ENCODE data around the gene HARS2.
"Not testable (repeated sequence)": the region's sequence is repeated elsewhere in the genome, so short reads cannot be mapped to it uniquely, and the experiment has no call there.

Gene HARS2

GRCh38 chr5:140690941-140691924 is at the start of gene HARS2, which contains the start of gene HARS1:
Gene HARS2, plus strand, starts transcription at chr5:140691455. Its CDS starts 194 bp downstream, at chr5:140691649.
Gene HARS1, minus strand, starts transcription at chr5:140691370. Its CDS starts 66 bp downstream, at chr5:140691304.
- Histone ChIP-seq H3K36me3 (replicated peaks) (peaks cover 45% of the 10 kb centered on the region), H3K4me1 (peaks cover 6% of the 10 kb centered on the region; the same call in 1 of the 2 replicates), H3K27me3 (ENCODE audit: low read depth) (no peaks in the 10 kb centered on the region), H3K4me3 (peak within 1 kb of the TSS; percentile 85), H3K9me3 (no peaks in the 10 kb centered on the region)
- in situ Hi-C loops (cut with MboI; ENCODE audit: low sequenced_read_pairs), result no loop called here
- peak; percentile 93 to 94 for DNase-seq (ENCODE audit: low spot score in 2 of 2)

- no peaks in the 10 kb centered on the region for H3K9me3 ChIP-seq
- no peak overlapping the region for H3K4me3 ChIP-seq
- DNase-seq (ENCODE audit: low spot score in 2 of 2), result no peak
- H3K27me3 ChIP-seq (ENCODE audit: low read depth), result no peaks in the 10 kb centered on the region
- in situ Hi-C loops (cut with MboI; ENCODE audit: low sequenced_read_pairs), result no loop called here
- peaks cover 13% of the 10 kb centered on the region for H3K4me1 ChIP-seq
- peaks cover 41% of the 10 kb centered on the region for H3K36me3 ChIP-seq (replicated peaks)
Observed at GRCh38 chr5:140641716-140642115, 49.5 kb upstream of the HARS2 start.

- Histone ChIP-seq H3K36me3 (replicated peaks) (peaks cover 47% of the 10 kb centered on the region), H3K27me3 (ENCODE audit: low read depth) (no peaks in the 10 kb centered on the region), H3K4me3 (no peak overlapping the region), H3K9me3 (no peaks in the 10 kb centered on the region), H3K4me1 (peaks cover 14% of the 10 kb centered on the region)
- no peak for DNase-seq (ENCODE audit: low spot score in 2 of 2)
- in situ Hi-C loops (cut with MboI; ENCODE audit: low sequenced_read_pairs), result no loop called here
Observed at GRCh38 chr5:140642718-140643117, 48.5 kb upstream of the HARS2 start.

- peaks cover 11% of the 10 kb centered on the region for H3K4me1 ChIP-seq
- peaks cover 60% of the 10 kb centered on the region for H3K36me3 ChIP-seq (replicated peaks)
- no peaks in the 10 kb centered on the region for H3K9me3 ChIP-seq
- no peak for DNase-seq (ENCODE audit: low spot score in 2 of 2)
- peak overlapping the region; percentile 94 for H3K4me3 ChIP-seq
- no peaks in the 10 kb centered on the region for H3K27me3 ChIP-seq (ENCODE audit: low read depth)
- in situ Hi-C loops (cut with MboI; ENCODE audit: low sequenced_read_pairs), result no loop called here
Observed at GRCh38 chr5:140647042-140647419, 44.2 kb upstream of the HARS2 start.

- in situ Hi-C loops (cut with MboI; ENCODE audit: low sequenced_read_pairs), result no loop called here
- no peak for DNase-seq (ENCODE audit: low spot score in 2 of 2)
- H3K9me3 ChIP-seq, result no peaks in the 10 kb centered on the region
- H3K4me3 ChIP-seq, result no peak overlapping the region
- peaks cover 91% of the 10 kb centered on the region for H3K36me3 ChIP-seq (replicated peaks)
- no peaks in the 10 kb centered on the region for H3K27me3 ChIP-seq (ENCODE audit: low read depth)
- no peaks in the 10 kb centered on the region for H3K4me1 ChIP-seq
Observed at GRCh38 chr5:140658870-140659269, 32.4 kb upstream of the HARS2 start.

- H3K4me3 ChIP-seq; in situ Hi-C loops (cut with MboI; ENCODE audit: low sequenced_read_pairs); DNase-seq (ENCODE audit: low spot score in 2 of 2); H3K9me3 ChIP-seq; H3K27me3 ChIP-seq (ENCODE audit: low read depth); H3K4me1 ChIP-seq: not testable (repeated sequence)
- H3K36me3 ChIP-seq (replicated peaks), result peaks cover 76% of the 10 kb centered on the region
Observed at GRCh38 chr5:140660371-140660770, 30.9 kb upstream of the HARS2 start.

GRCh38 chr5:140664030-140664358 is 27.3 kb upstream of the HARS2 start:
- Histone ChIP-seq H3K9me3 (no peaks in the 10 kb centered on the region), H3K27me3 (ENCODE audit: low read depth) (no peaks in the 10 kb centered on the region), H3K4me3 (peak overlapping the region; percentile 82), H3K36me3 (replicated peaks) (peaks cover 54% of the 10 kb centered on the region), H3K4me1 (no peaks in the 10 kb centered on the region)
- no peak for DNase-seq (ENCODE audit: low spot score in 2 of 2)
- in situ Hi-C loops (cut with MboI; ENCODE audit: low sequenced_read_pairs), result no loop called here

- Histone ChIP-seq H3K4me1 (no peaks in the 10 kb centered on the region), H3K9me3 (no peaks in the 10 kb centered on the region), H3K27me3 (ENCODE audit: low read depth) (no peaks in the 10 kb centered on the region), H3K4me3 (peak within 1 kb of the TSS; percentile 82), H3K36me3 (replicated peaks) (peaks cover 54% of the 10 kb centered on the region)
- peak; percentile 93 to 98 for DNase-seq (ENCODE audit: low spot score in 2 of 2)
- in situ Hi-C loops (cut with MboI; ENCODE audit: low sequenced_read_pairs), result no loop called here
Observed at GRCh38 chr5:140664359-140665119, 26.7 kb upstream of the HARS2 start, which contains the start of gene WDR55. Gene WDR55, plus strand, starts transcription at chr5:140664904. Its CDS starts 9 bp downstream, at chr5:140664913.

- DNase-seq (ENCODE audit: low spot score in 2 of 2); H3K27me3 ChIP-seq (ENCODE audit: low read depth); H3K4me3 ChIP-seq; H3K4me1 ChIP-seq; H3K9me3 ChIP-seq; in situ Hi-C loops (cut with MboI; ENCODE audit: low sequenced_read_pairs): not testable (repeated sequence)
- peaks cover 64% of the 10 kb centered on the region for H3K36me3 ChIP-seq (replicated peaks)
Observed at GRCh38 chr5:140671035-140671434, 20.2 kb upstream of the HARS2 start.

- in situ Hi-C loops (cut with MboI; ENCODE audit: low sequenced_read_pairs), result no loop called here
- Histone ChIP-seq H3K27me3 (ENCODE audit: low read depth) (no peaks in the 10 kb centered on the region), H3K4me1 (peaks cover 8% of the 10 kb centered on the region), H3K36me3 (replicated peaks) (peaks cover 69% of the 10 kb centered on the region), H3K9me3 (no peaks in the 10 kb centered on the region), H3K4me3 (no peak overlapping the region)
- peak; percentile 44 to 93 for DNase-seq (ENCODE audit: low spot score in 2 of 2)
Observed at GRCh38 chr5:140671472-140672125, 19.7 kb upstream of the HARS2 start.

- no peak for DNase-seq (ENCODE audit: low spot score in 2 of 2)
- H3K27me3 ChIP-seq (ENCODE audit: low read depth), result no peaks in the 10 kb centered on the region
- in situ Hi-C loops (cut with MboI; ENCODE audit: low sequenced_read_pairs), result no loop called here
- H3K4me3 ChIP-seq, result no peak overlapping the region
- H3K4me1 ChIP-seq, result peaks cover 8% of the 10 kb centered on the region
- no peaks in the 10 kb centered on the region for H3K9me3 ChIP-seq
- peaks cover 75% of the 10 kb centered on the region for H3K36me3 ChIP-seq (replicated peaks)
Observed at GRCh38 chr5:140672455-140673186, 18.6 kb upstream of the HARS2 start.

- no peaks in the 10 kb centered on the region for H3K9me3 ChIP-seq
- peaks cover 77% of the 10 kb centered on the region for H3K36me3 ChIP-seq (replicated peaks)
- H3K4me1 ChIP-seq, result peaks cover 8% of the 10 kb centered on the region
- H3K27me3 ChIP-seq (ENCODE audit: low read depth), result no peaks in the 10 kb centered on the region
- H3K4me3 ChIP-seq, result no peak within 1 kb of the TSS
- in situ Hi-C loops (cut with MboI; ENCODE audit: low sequenced_read_pairs), result no loop called here
- no peak for DNase-seq (ENCODE audit: low spot score in 2 of 2)
Observed at GRCh38 chr5:140673187-140673976, 17.9 kb upstream of the HARS2 start, which contains the start of gene DND1. Gene DND1, minus strand, starts transcription at chr5:140673576. Its CDS starts 34 bp downstream, at chr5:140673542.
